Activated T-cell treated with anti-CD3 and anti-CD28 coated beads, Interleukin-2, amount 50 U/mL, for 72 hours (primary cell): ENCODE results near the gene VRK3. TPM values are rescaled to one million over a fixed set of nuclear protein-coding genes. Genes with fewer than 3 reads are reported as not detected.

Experiments used
- ATAC-seq, 2 donors: fragments of 150-1000 bp; cut with Tn5 transposase; replicated peaks in 1 of 2; 2 replicates each; pipeline ENCODE4 v1.10.0; 2021; ENCODE audit warnings: moderate library complexity in 2 of 2, mild to moderate bottlenecking in 1 of 2
- DNase-seq, 2 donors: peaks; one replicate each; pipeline ENCODE4 v3.0.0; 2021 to 2022; ENCODE audit warnings: mixed read lengths in 1 of 2
- H3K27ac Mint-ChIP-seq: one replicate; pipeline ENCODE4 v1.8.0; 2022; ENCODE audit warnings: mild to moderate bottlenecking, moderate library complexity, mixed read lengths
- H3K27me3 Mint-ChIP-seq: one replicate; pipeline ENCODE4 v1.8.0; 2022; ENCODE audit warnings: low read depth, mixed read lengths
- H3K36me3 Mint-ChIP-seq, 2 donors: one replicate each; pipeline ENCODE4 v1.8.0; 2022; ENCODE audit warnings: mixed read lengths in 2 of 2, mild to moderate bottlenecking in 1 of 2; ENCODE audit not compliant: insufficient read depth in 2 of 2
- H3K4me1 Mint-ChIP-seq: one replicate; pipeline ENCODE4 v1.8.0; 2022; ENCODE audit warnings: low read depth, mixed read lengths
- H3K4me3 Mint-ChIP-seq, 2 donors: one replicate each; pipeline ENCODE4 v1.8.0; 2022; ENCODE audit warnings: mild to moderate bottlenecking in 2 of 2, mixed read lengths in 2 of 2, moderate library complexity in 2 of 2
- H3K9me3 Mint-ChIP-seq, 2 donors: one replicate each; pipeline ENCODE4 v1.8.0; 2022; ENCODE audit warnings: mixed read lengths in 2 of 2
- total RNA-seq, 2 donors: library from RNA; stranded (reverse); gene quantifications; one replicate each; pipeline ENCODE4 v1.2.3, GENCODE V29; 2022

VRK3 gene
- total RNA-seq, 2 donors from 2014 or later = 59.7 to 65.5 TPM

DNA sequence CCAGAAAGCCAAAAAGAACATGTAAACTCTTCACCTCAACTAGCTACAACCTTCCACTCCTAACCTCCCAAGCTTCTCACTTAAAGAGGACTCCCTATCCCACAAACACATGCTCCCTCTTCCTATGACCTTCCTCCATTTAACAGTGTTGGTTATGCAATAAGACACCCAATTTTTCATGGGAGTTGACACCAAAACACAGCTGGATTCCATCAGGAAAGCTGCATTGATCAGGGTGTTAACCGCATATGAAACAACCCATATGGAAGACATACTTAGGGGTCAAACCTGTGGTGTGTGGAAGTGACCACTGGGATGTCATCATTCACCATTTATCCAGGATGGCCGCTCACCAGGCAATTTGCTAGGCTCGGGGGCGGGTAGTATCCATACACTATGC, 22.5 kb upstream of the VRK3 start:
- DNase-seq (no peak), ATAC-seq (no peak)
- H3K9me3 Mint-ChIP-seq = peaks cover 16 to 20% of the 10 kb centered on the region in 2 donors
- H3K36me3 Mint-ChIP-seq = peaks cover 35 to 43% of the 10 kb centered on the region in 2 donors
- H3K4me3 Mint-ChIP-seq = no peak overlapping the region
- peaks cover 14% of the 10 kb centered on the region for H3K4me1 Mint-ChIP-seq
- H3K27me3 Mint-ChIP-seq = peaks cover 7% of the 10 kb centered on the region
- no peak overlapping the region for H3K27ac Mint-ChIP-seq

GRCh38 chr19:50046649-50047503, 21.7 kb upstream of the VRK3 start:
- H3K4me3 Mint-ChIP-seq = no peak overlapping the region
- no peak overlapping the region for H3K27ac Mint-ChIP-seq
- peaks cover 18 to 21% of the 10 kb centered on the region in 2 donors for H3K9me3 Mint-ChIP-seq
- H3K27me3 Mint-ChIP-seq = peaks cover 7% of the 10 kb centered on the region
- peaks cover 41 to 51% of the 10 kb centered on the region in 2 donors for H3K36me3 Mint-ChIP-seq
- peaks cover 14% of the 10 kb centered on the region for H3K4me1 Mint-ChIP-seq
- DNase-seq = peak; percentile 53 to 56
- no peak for ATAC-seq

GRCh38 chr19:50044922-50045321, 19.8 kb upstream of the VRK3 start:
- no peaks in the 10 kb centered on the region for H3K27me3 Mint-ChIP-seq
- ATAC-seq = no peak
- no peak overlapping the region for H3K27ac Mint-ChIP-seq
- DNase-seq = no peak
- peaks cover under 1% of the 10 kb centered on the region for H3K4me1 Mint-ChIP-seq
- peaks cover 18 to 21% of the 10 kb centered on the region in 2 donors for H3K9me3 Mint-ChIP-seq
- H3K4me3 Mint-ChIP-seq = no peak overlapping the region
- H3K36me3 Mint-ChIP-seq = peaks cover 42 to 60% of the 10 kb centered on the region in 2 donors

DNA sequence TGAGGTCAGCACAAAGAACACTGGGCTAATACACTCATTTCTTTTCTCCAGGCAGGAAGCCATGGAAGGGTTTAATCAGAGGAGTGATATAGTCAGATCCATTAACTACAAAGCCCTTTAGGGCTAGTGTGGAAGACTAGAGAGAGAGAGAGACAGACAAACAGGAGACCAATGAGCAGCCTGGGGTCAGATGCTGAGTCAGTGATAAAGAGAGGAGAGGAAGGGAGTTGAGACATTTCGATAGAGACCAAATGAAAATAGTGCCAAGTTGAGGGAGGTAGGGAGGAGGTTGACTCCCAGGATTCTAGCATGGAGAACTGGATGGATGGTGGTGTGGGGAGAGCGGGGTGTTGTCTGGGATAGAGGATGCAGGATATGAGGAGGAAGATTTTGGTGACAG, 18.8 kb upstream of the VRK3 start:
- Mint-ChIP-seq H3K4me3 (no peak overlapping the region), H3K4me1 (no peaks in the 10 kb centered on the region), H3K9me3 (peaks cover 18 to 21% of the 10 kb centered on the region in 2 donors), H3K36me3 (peaks cover 44 to 65% of the 10 kb centered on the region in 2 donors), H3K27me3 (no peaks in the 10 kb centered on the region), H3K27ac (no peak overlapping the region)
- ATAC-seq = no peak
- no peak for DNase-seq

DNA sequence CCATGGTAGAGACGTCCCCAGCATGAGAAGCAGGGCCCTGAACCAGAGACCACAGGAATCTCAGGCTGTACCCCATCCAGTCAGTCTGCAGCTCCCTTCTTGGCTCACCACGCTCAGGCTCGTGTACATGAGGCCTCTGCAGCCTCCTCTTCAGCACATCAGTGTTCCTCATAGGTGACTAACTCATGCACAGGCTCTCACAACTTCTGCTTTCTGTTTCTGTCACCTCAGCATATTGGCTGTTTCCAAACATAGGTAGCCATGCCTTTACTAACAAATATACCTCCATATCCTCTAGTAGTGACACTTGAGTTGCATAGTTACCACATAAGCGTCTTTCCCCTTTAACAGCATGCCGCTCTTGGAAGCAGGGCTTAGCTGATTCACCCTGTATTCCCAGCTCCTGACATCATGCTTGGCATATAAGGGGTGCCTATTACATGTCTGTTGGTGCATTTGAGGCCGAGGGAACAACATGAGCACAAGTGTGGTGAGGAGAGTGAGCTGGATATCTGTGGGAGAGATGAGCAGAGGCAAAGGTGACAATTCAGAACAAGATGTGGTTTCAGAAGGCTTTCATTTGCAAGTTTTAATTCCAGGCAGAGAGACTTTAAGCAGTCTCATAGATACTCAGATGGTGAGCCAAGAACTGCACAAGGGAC, 17.3 kb upstream of the VRK3 start:
- H3K9me3 Mint-ChIP-seq = peaks cover 18 to 21% of the 10 kb centered on the region in 2 donors
- H3K4me1 Mint-ChIP-seq = no peaks in the 10 kb centered on the region
- H3K27ac Mint-ChIP-seq = no peak overlapping the region
- H3K4me3 Mint-ChIP-seq = no peak overlapping the region
- ATAC-seq (no peak), DNase-seq (no peak)
- H3K36me3 Mint-ChIP-seq = peaks cover 42 to 62% of the 10 kb centered on the region in 2 donors
- no peaks in the 10 kb centered on the region for H3K27me3 Mint-ChIP-seq

GRCh38 chr19:50040967-50041366, 15.8 kb upstream of the VRK3 start:
- Mint-ChIP-seq H3K4me1 (no peaks in the 10 kb centered on the region), H3K27ac (no peak overlapping the region), H3K36me3 (peaks cover 39 to 54% of the 10 kb centered on the region in 2 donors), H3K4me3 (no peak overlapping the region), H3K9me3 (peaks cover 18 to 21% of the 10 kb centered on the region in 2 donors), H3K27me3 (no peaks in the 10 kb centered on the region)
- no peak for DNase-seq
- no peak for ATAC-seq

DNA sequence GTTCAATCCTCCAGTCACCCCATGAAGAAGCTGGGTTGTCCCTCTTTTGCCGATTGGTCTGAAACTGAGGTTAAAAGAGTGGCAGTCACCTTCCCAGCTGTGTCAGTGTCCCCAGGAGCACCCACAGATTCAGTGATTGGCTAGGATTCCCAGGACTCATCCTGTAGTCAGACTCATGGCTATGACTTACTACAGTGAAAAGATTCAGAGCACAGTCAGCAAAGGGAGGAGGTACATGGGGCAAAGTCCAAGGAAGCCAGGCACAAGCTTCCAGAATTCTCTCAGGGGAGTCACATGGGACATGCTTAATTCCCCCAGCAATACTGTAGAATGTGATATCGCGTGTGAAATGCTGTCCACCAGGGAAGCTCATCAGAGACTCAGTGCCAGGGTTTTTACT, 14.8 kb upstream of the VRK3 start:
- H3K9me3 Mint-ChIP-seq = peaks cover 15 to 18% of the 10 kb centered on the region in 2 donors
- DNase-seq = no peak
- H3K36me3 Mint-ChIP-seq = peaks cover 29 to 46% of the 10 kb centered on the region in 2 donors
- no peaks in the 10 kb centered on the region for H3K4me1 Mint-ChIP-seq
- ATAC-seq = no peak
- H3K27ac Mint-ChIP-seq = no peak overlapping the region
- no peak overlapping the region for H3K4me3 Mint-ChIP-seq
- H3K27me3 Mint-ChIP-seq = no peaks in the 10 kb centered on the region

- peaks cover 8 to 39% of the 10 kb centered on the region in 2 donors for H3K36me3 Mint-ChIP-seq
These were observed 11.7 kb upstream of the VRK3 start for GRCh38 chr19:50036908-50037307.

GRCh38 chr19:50030937-50031336, 5.8 kb upstream of the VRK3 start:
- Mint-ChIP-seq H3K27ac (no peak overlapping the region), H3K9me3 (no peaks in the 10 kb centered on the region), H3K36me3 (peaks cover 10 to 35% of the 10 kb centered on the region in 2 donors), H3K4me3 (no peak overlapping the region), H3K27me3 (no peaks in the 10 kb centered on the region), H3K4me1 (peaks cover 27% of the 10 kb centered on the region)
- DNase-seq = no peak
- no peak for ATAC-seq

More at GRCh38 chr19:50036908-50037307, 11.7 kb upstream of the VRK3 start:
- peaks cover 2% of the 10 kb centered on the region for H3K4me1 Mint-ChIP-seq
- no peaks in the 10 kb centered on the region for H3K9me3 Mint-ChIP-seq
- no peaks in the 10 kb centered on the region for H3K27me3 Mint-ChIP-seq
- no peak overlapping the region for H3K27ac Mint-ChIP-seq
- H3K4me3 Mint-ChIP-seq = no peak overlapping the region
- DNase-seq = no peak
- ATAC-seq = no peak

DNA sequence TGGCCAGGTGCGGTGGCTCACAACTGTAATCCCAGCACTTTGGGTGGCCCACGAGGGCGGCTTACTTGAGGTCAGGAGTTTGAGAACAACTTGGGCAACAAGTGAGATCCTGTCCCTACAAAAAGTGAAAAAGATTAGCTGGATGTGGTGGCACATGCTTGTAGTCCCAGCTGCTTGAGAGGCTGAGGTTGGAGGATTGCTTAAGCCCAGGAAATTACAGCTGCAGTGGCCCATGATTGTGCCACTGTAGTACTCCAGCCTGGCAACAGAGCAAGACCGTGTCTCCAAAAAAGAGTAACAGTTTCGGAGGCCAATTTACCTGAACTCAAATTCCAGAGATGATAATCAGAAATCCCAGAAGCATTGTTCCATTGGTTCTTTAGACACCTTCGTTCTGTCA, 5.1 kb upstream of the VRK3 start:
- Mint-ChIP-seq H3K4me3 (no peak overlapping the region), H3K27ac (no peak overlapping the region), H3K9me3 (no peaks in the 10 kb centered on the region), H3K36me3 (peaks cover 12 to 37% of the 10 kb centered on the region in 2 donors), H3K4me1 (peaks cover 32% of the 10 kb centered on the region), H3K27me3 (no peaks in the 10 kb centered on the region)
- ATAC-seq (no peak), DNase-seq (no peak)

- DNase-seq (no peak), ATAC-seq (no peak)
- Mint-ChIP-seq H3K27ac (peak overlapping the region; percentile 68), H3K27me3 (no peaks in the 10 kb centered on the region), H3K36me3 (peaks cover 6 to 14% of the 10 kb centered on the region in 2 donors), H3K9me3 (no peaks in the 10 kb centered on the region), H3K4me1 (peaks cover 49% of the 10 kb centered on the region), H3K4me3 (peak overlapping the region; percentile 91 to 94)
These were observed 1.4 kb upstream of the VRK3 start for GRCh38 chr19:50026550-50026906.

- Mint-ChIP-seq H3K27me3 (no peaks in the 10 kb centered on the region), H3K4me1 (peaks cover 45% of the 10 kb centered on the region), H3K36me3 (peaks cover 6 to 11% of the 10 kb centered on the region in 2 donors), H3K27ac (peak within 1 kb of the TSS; percentile 98), H3K9me3 (no peaks in the 10 kb centered on the region), H3K4me3 (peak within 1 kb of the TSS; percentile 91 to 94)
- ATAC-seq = peak; percentile 84
- peak; percentile 90 to 94 for DNase-seq
These were observed 800 bp upstream of the VRK3 start, which contains the start of gene ZNF473 for GRCh38 chr19:50025794-50026549. Gene ZNF473, plus strand, starts transcription at chr19:50026005. Its CDS starts 5,078 bp downstream, at chr19:50031083.

- H3K36me3 Mint-ChIP-seq = peaks cover 6 to 11% of the 10 kb centered on the region in 2 donors
- no peak for DNase-seq
- no peaks in the 10 kb centered on the region for H3K27me3 Mint-ChIP-seq
- H3K27ac Mint-ChIP-seq = peak overlapping the region; percentile 98
- H3K9me3 Mint-ChIP-seq = no peaks in the 10 kb centered on the region
- peaks cover 53% of the 10 kb centered on the region for H3K4me1 Mint-ChIP-seq
- no peak for ATAC-seq
- peak overlapping the region; percentile 91 to 94 for H3K4me3 Mint-ChIP-seq
These were observed 502 bp downstream of the VRK3 start for GRCh38 chr19:50024719-50025021.
